IMR-90 (cell line): ENCODE measurements around the gene UPB1. TPM values are rescaled to one million over a fixed set of nuclear protein-coding genes. Genes with fewer than 3 reads are reported as not detected.

Experiments
- ATAC-seq: fragments of 200-7000 bp; cut with Tn5 transposase; 2 replicates; pipeline ENCODE4 v1.9.1; 2020; ENCODE audit warnings: low read depth, mild to moderate bottlenecking, moderate library complexity
- BruUV-seq: library from RNA; stranded (reverse); fragments of 400-500 nt; replicated peaks from 2 replicates; lab custom pipeline; 2021; lab: Mats Ljungman, UMichigan
- CTCF ChIA-PET: fragments of 300-600 bp; formaldehyde crosslinking; extraction: SDS; loops from one replicate; lab custom pipeline; 2021; ENCODE audit warnings: antibody characterized with exemption; lab: Yijun Ruan, JAX
- POLR2A ChIA-PET: fragments of 300-600 bp; sonication (Branson Sonifier 250); formaldehyde crosslinking; loops from one replicate; lab custom pipeline; 2022; ENCODE audit warnings: antibody characterized with exemption; ENCODE audit not compliant: unreplicated experiment; lab: Charles Lee
- DNase-seq: peaks from one replicate; pipeline ENCODE4 v3.0.0; 2013
- H2AFZ ChIP-seq: replicated peaks from 2 replicates; pipeline ENCODE3; 2013; ENCODE audit warnings: low read length, mild to moderate bottlenecking; ENCODE audit not compliant: poor library complexity
- H2AK5ac ChIP-seq: 2 replicates; pipeline ENCODE4 v1.6.1; 2013; ENCODE audit warnings: low read depth, low read length, inconsistent platforms
- H2AK9ac ChIP-seq: replicated peaks from 2 replicates; pipeline ENCODE3; 2013; ENCODE audit warnings: mild to moderate bottlenecking, low read depth, low read length, moderate library complexity; ENCODE audit not compliant: poor library complexity
- H2BK120ac ChIP-seq: 2 replicates; pipeline ENCODE4 v1.6.1; 2013; ENCODE audit warnings: low read depth, low read length, inconsistent platforms
- H2BK15ac ChIP-seq: 3 replicates; pipeline ENCODE4 v1.6.1; 2013; ENCODE audit warnings: low read depth, low read length, inconsistent platforms
- H2BK20ac ChIP-seq: 2 replicates; pipeline ENCODE4 v1.6.1; 2013; ENCODE audit warnings: low read depth, mild to moderate bottlenecking, inconsistent platforms, low read length, moderate library complexity
- H2BK5ac ChIP-seq: 2 replicates; pipeline ENCODE4 v1.6.1; 2013; ENCODE audit warnings: mild to moderate bottlenecking, low read depth, low read length, inconsistent platforms; ENCODE audit not compliant: poor library complexity, severe bottlenecking
- H3K14ac ChIP-seq: replicated peaks from 2 replicates; pipeline ENCODE4 v1.6.1; 2013; ENCODE audit warnings: low read depth, low read length, inconsistent platforms
- H3K18ac ChIP-seq: 2 replicates; pipeline ENCODE4 v1.6.1; 2013; ENCODE audit warnings: low read depth, low read length, control low read depth
- H3K23ac ChIP-seq: 2 replicates; pipeline ENCODE4 v1.6.1; 2013; ENCODE audit warnings: low read depth, low read length, inconsistent platforms
- H3K27ac ChIP-seq: 2 replicates; pipeline ENCODE4 v1.5.1; 2013; ENCODE audit warnings: mild to moderate bottlenecking, control low read depth, low read length; ENCODE audit not compliant: insufficient read depth
- H3K27me3 ChIP-seq: 2 replicates; pipeline ENCODE4 v1.6.1; 2013; ENCODE audit warnings: low read length; ENCODE audit not compliant: control insufficient read depth, insufficient read depth
- H3K36me3 ChIP-seq: 2 replicates; pipeline ENCODE4 v1.6.1; 2013; ENCODE audit warnings: low read length, mixed read lengths; ENCODE audit not compliant: control insufficient read depth, insufficient read depth
- H3K4ac ChIP-seq: 2 replicates; pipeline ENCODE4 v1.6.1; 2013; ENCODE audit warnings: low read depth, low read length, inconsistent platforms
- H3K4me1 ChIP-seq: 2 replicates; pipeline ENCODE4 v1.6.1; 2013; ENCODE audit warnings: low read length, mixed read lengths; ENCODE audit not compliant: control insufficient read depth, insufficient read depth
- H3K4me2 ChIP-seq: 2 replicates; pipeline ENCODE4 v1.6.1; 2013; ENCODE audit warnings: low read depth, mild to moderate bottlenecking, control low read depth, low read length, moderate library complexity
- H3K4me3 ChIP-seq: 2 replicates; pipeline ENCODE4 v1.5.1; 2013; ENCODE audit warnings: low read depth, mild to moderate bottlenecking, control low read depth, low read length, moderate library complexity; ENCODE audit not compliant: insufficient read depth
- H3K56ac ChIP-seq: 2 replicates; pipeline ENCODE4 v1.6.1; 2013; ENCODE audit warnings: low read length, inconsistent platforms; ENCODE audit not compliant: insufficient read depth; ENCODE audit errors: extremely low read depth
- H3K79me1 ChIP-seq, 2 experiments: 2 replicates each; pipeline ENCODE4 v1.6.1; 2013; ENCODE audit warnings: low read length in 2 of 2, inconsistent platforms in 1 of 2, low read depth in 1 of 2
- H3K9ac ChIP-seq: 2 replicates; pipeline ENCODE4 v1.6.1; 2013; ENCODE audit warnings: low read depth, low read length, control low read depth
- H3K9me1 ChIP-seq: 2 replicates; pipeline ENCODE4 v1.6.1; 2013; ENCODE audit warnings: low read length, inconsistent platforms; ENCODE audit not compliant: insufficient read depth
- H3K9me3 ChIP-seq: 2 replicates; pipeline ENCODE4 v1.6.1; 2013; ENCODE audit warnings: low read length; ENCODE audit not compliant: control insufficient read depth, insufficient read depth
- H4K20me1 ChIP-seq: 2 replicates; pipeline ENCODE4 v1.6.1; 2013; ENCODE audit warnings: low read length, inconsistent platforms; ENCODE audit not compliant: insufficient read depth
- H4K5ac ChIP-seq: 2 replicates; pipeline ENCODE4 v1.6.1; 2013; ENCODE audit warnings: mild to moderate bottlenecking, low read depth, low read length, control low read depth
- H4K8ac ChIP-seq, 2 experiments: 2 replicates each; pipeline ENCODE4 v1.6.1; 2013; ENCODE audit warnings: low read depth in 2 of 2, low read length in 2 of 2, control low read depth in 1 of 2, inconsistent platforms in 1 of 2
- H4K91ac ChIP-seq: 2 replicates; pipeline ENCODE4 v1.6.1; 2013; ENCODE audit warnings: low read depth, low read length, inconsistent platforms; ENCODE audit not compliant: insufficient read depth
- BHLHE40 ChIP-seq: fragments of 150-350 bp; IDR thresholded peaks from 2 replicates; pipeline ENCODE4 v1.6.1; 2016; ENCODE audit warnings: mild to moderate bottlenecking, low read depth, low read length
- CTCF ChIP-seq: conservative IDR thresholded peaks from 2 replicates; pipeline ENCODE4 v1.5.1; 2012; ENCODE audit warnings: mild to moderate bottlenecking, low read depth, low read length, improper control_type of control experiment
- RAD21 ChIP-seq: IDR thresholded peaks from 2 replicates; pipeline ENCODE4 v1.6.1; 2012; ENCODE audit warnings: low read length, improper control_type of control experiment
- SMC3 ChIP-seq: fragments of 150-350 bp; IDR thresholded peaks from 2 replicates; pipeline ENCODE4 v1.6.1; 2016; ENCODE audit warnings: low read depth, mild to moderate bottlenecking, antibody characterized with exemption, low read length, moderate library complexity
- WGBS, 2 experiments: methylation state at CpG; one replicate each; pipeline versions ENCODE4 v1.1.5 to v1.1.7; 2013; ENCODE audit warnings: missing lambda C conversion rate in 2 of 2; ENCODE audit not compliant: insufficient read length in 1 of 2; ENCODE audit errors: extremely low coverage in 2 of 2; 5-methylcytosine and 5-hydroxymethylcytosine counted together
- dilution Hi-C: fragments of 300-500 bp; cut with HindIII; formaldehyde crosslinking; loops from one replicate; pipeline ENCODE4 v1.14.3; 2018; ENCODE audit warnings: low sequenced_read_pairs; ENCODE audit not compliant: unreplicated experiment
- in situ Hi-C: fragments of 300-500 bp; cut with MboI; formaldehyde crosslinking; loops from 3 replicates; pipeline ENCODE4 v1.14.3; 2019; ENCODE audit warnings: low sequenced_read_pairs, inconsistent platforms, mixed read lengths
- intact Hi-C: fragments of 100-400 bp; cut with micrococcal nuclease; formaldehyde crosslinking; loops from 2 replicates; pipeline ENCODE4 v1.10.0; 2022
- polyA plus RNA-seq, 3 experiments: library from polyadenylated mRNA; depleted of rRNA; stranded (reverse); fragments of >200 nt; gene quantifications; 2 replicates each; pipeline ENCODE4 v1.2.3, GENCODE V29; 2012; ENCODE audit warnings: low replicate concordance in 1 of 3
- total RNA-seq: library from RNA; depleted of rRNA; stranded (reverse); fragments of >200 nt; gene quantifications from 2 replicates; pipeline ENCODE4 v1.2.3, GENCODE V29; 2012

UPB1 gene
- total and polyA plus RNA-seq, 2 of the 4 experiments (the other 2 are of a cell fraction): under 0.01 to 0.02 TPM

GRCh38 chr22:24521791-24522245 is 26.7 kb downstream of the UPB1 start:
- 79% methylated on average over 2 of the region's 8 CpGs; no CpG with 5 or more reads in 1 of the 2 experiments for WGBS, 2 experiments
- H2BK15ac ChIP-seq: no peak overlapping the region
- no peaks in the 10 kb centered on the region for H3K79me1 ChIP-seq
- H3K9ac ChIP-seq: no peak overlapping the region
- H4K91ac ChIP-seq: no peak overlapping the region
- H3K4ac ChIP-seq: no peak overlapping the region
- H3K36me3 ChIP-seq: no peaks in the 10 kb centered on the region
- in situ Hi-C loops (loop anchor here (5.0 kb wide), 1 partner anchor 200 kb away; no protein-coding TSS in a partner anchor), dilution Hi-C loops (no loop called here), intact Hi-C loops (loop anchor here (1.0 kb wide), 1 partner anchor 197 kb away; no protein-coding TSS in a partner anchor)
- H3K4me1 ChIP-seq: peaks cover 2% of the 10 kb centered on the region; the same call in 1 of the 2 replicates
- peak; percentile 60 for DNase-seq
- no peak overlapping the region for H3K23ac ChIP-seq
- H2AK9ac ChIP-seq: peak overlapping the region; percentile 25
- H2BK5ac ChIP-seq: no peak overlapping the region
- peak overlapping the region; percentile 71 for H2AFZ ChIP-seq
- no peak overlapping the region for H4K5ac ChIP-seq
- H3K14ac ChIP-seq: no peak overlapping the region
- ChIA-PET POLR2A (no interaction called here), CTCF (interaction anchor here (0.5 to 2.4 kb wide), 5 partner anchors 10 to 1948 kb away, joined by 3 to 7 read pairs (median 5); no protein-coding TSS in a partner anchor)
- no peak overlapping the region for H4K8ac ChIP-seq
- no peak overlapping the region for H2BK20ac ChIP-seq
- H3K27ac ChIP-seq: no peak overlapping the region
- H4K20me1 ChIP-seq: no peaks in the 10 kb centered on the region
- no peak overlapping the region for H2BK120ac ChIP-seq
- H3K4me2 ChIP-seq: no peak overlapping the region
- 0 out of 2 replicates have a peak overlapping the region, but pooled peaks have one; percentile 68 for H2AK5ac ChIP-seq
- H3K27me3 ChIP-seq: peaks cover 3% of the 10 kb centered on the region
- ATAC-seq: peak; percentile 25; the same call in 1 of the 2 replicates
- no peaks in the 10 kb centered on the region for H3K9me3 ChIP-seq
- H3K9me1 ChIP-seq: 0 out of 2 replicates have a peak, but pooled peaks cover 3% of the 10 kb centered on the region
- no peak overlapping the region for H3K18ac ChIP-seq
- no TSS peak for BruUV-seq
- H3K56ac ChIP-seq: no peak overlapping the region
- H3K4me3 ChIP-seq: no peak overlapping the region
- TF ChIP-seq RAD21: peak; percentile 72
- TF ChIP-seq BHLHE40: no peak
- peak; percentile 41; the same call in 1 of the 2 replicates for TF ChIP-seq SMC3
- TF ChIP-seq CTCF: peak; percentile 52
